Fibroblast of the conjunctiva (primary cell): ENCODE data around the gene EPHA6.

ENCODE experiments used
- DNase-seq: peaks from one replicate; pipeline ENCODE4 v3.0.0-alpha.2; 2010; ENCODE audit warnings: low read depth

Gene EPHA6

DNA sequence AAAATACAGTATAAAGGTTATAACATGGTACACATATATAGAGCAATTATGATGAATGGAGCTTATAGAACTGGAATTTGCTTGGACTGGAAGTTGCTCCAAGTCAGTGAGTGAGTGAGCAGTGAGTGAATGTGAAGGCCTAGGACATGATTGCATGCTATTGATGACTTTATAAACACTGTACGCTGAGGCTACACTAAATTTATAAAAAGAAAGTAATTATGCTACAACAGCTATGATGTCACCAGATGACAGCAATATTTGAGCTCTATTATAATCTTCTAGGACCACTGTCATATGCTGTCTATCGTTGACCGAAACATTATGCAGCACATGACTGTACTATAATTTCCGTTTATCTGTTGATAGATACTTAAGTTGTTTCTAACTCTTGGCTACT, 463.3 kb downstream of the EPHA6 start:
- DNase-seq, result no peak

- no peak for DNase-seq
These were observed 464.1 kb downstream of the EPHA6 start for GRCh38 chr3:97278506-97278905.

DNA sequence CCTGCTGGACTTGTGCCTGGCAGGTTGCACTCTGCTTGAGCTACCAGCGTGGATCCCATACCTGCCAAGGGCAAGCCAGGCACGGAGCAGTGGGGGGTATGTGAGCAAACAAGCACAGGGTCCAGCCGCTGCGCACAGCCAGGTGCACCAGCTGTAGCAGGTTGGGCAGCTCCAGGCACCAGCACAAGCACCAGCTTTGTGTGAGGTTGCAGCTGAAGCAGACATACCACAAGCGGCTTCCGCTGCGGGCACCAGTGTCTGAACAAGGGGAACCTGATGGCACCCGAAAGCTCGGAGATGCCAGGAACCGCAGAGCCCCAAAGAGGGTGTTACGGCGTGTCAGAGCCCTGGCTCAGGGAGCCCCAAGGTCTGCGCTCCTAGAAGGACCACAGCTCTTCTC, 477.5 kb downstream of the EPHA6 start:
- no peak for DNase-seq

- no peak for DNase-seq
These were observed 479.3 kb downstream of the EPHA6 start for GRCh38 chr3:97293596-97294131.

GRCh38 chr3:97297032-97297431, 482.6 kb downstream of the EPHA6 start:
- no peak for DNase-seq

DNA sequence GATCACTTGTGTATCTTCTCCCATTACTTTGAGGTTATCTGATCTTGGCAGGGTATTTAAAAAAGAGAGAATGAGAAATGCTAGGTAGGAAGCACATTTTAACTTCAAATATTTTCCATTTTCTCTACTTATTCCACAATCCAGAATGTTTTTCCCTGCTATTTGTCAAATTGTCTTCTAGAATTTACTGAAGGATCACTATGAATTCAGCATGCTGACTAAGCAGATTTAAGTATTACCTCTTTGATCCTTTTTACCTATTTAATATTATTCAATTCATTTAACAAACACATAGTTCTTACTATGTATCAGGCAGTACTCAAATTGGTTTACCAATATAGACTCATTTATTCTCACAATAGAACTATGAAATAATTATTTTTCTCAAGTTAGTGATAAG, 486.7 kb downstream of the EPHA6 start:
- no peak for DNase-seq

DNA sequence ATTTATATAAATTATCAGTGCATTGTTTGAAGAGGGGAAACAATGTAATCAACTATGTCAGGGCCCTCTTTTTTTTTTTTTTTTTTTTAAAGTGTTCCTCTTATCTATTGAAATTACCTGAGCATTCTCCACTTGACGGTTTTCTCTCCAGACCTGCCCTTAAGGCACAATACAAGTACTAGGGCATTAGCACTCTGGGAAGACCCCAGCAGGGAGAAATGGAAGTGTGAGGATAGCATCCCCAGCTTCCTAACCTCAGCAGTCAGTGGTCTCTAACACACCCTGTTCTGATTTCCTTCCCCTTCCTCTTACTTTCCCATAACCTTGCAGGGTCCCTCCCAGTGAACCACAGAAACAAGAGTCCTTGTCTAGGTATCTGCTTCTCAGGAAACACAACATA, 491.8 kb downstream of the EPHA6 start:
- no peak for DNase-seq

- no peak for DNase-seq
These were observed 524.0 kb downstream of the EPHA6 start for GRCh38 chr3:97338375-97338774.

- DNase-seq, result no peak
These were observed 526.5 kb downstream of the EPHA6 start for GRCh38 chr3:97340940-97341339.

DNA sequence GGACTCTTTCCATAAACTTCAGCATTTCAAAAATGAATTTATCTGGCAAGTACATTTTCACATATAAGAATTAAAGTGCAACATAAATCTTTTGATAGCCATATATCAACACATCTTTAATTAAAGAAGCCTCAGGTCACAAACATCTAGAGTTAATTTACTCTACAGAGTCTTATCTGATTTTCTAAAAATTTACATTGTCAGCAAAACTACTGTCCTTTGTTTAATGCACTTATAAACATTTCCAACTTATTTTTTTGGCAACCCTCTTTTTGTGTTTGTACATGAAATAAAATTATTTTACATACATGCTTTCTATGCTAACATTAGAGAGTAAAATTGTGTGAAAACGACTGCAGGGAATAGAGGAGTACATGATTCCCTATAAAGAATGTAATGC, 533.4 kb downstream of the EPHA6 start:
- DNase-seq, result no peak

DNA sequence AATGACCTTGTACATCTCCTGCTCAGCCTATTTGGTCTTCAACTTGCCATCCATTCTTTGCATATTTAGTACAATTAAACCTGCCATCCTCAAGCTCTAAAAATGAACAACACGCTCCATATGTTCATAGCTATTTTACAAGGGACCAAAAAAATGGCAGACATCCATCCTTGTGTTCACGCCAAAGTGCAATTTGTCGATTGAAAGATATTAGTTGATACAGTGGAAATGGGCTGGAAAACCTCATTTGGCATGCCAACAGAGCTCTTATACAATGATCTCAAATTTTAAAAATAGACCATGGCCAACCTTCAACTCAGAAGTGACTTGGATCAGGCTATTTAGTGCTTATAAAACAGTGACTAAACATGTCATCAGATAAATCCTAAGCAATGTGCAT, 536.6 kb downstream of the EPHA6 start:
- no peak for DNase-seq

DNA sequence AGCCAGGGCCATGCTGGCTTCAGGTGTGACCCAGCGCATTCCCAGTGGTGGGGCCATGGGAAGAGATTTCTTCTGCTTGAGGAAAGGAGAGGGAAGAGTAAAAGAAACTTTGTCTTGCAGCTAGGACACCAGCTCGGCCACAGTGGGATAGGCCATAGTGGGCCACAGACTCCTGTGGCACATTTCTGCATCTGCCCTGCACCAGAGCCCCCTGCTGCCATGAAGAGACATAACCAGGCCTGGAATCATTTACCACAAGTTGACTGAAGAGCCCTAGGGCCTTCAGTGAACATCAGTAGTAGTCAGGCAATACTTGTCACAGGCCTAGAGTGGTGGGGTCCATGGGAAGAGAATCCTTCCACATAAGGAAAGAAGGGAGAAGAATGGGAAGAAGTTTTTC, 538.8 kb downstream of the EPHA6 start:
- DNase-seq, result no peak

DNA sequence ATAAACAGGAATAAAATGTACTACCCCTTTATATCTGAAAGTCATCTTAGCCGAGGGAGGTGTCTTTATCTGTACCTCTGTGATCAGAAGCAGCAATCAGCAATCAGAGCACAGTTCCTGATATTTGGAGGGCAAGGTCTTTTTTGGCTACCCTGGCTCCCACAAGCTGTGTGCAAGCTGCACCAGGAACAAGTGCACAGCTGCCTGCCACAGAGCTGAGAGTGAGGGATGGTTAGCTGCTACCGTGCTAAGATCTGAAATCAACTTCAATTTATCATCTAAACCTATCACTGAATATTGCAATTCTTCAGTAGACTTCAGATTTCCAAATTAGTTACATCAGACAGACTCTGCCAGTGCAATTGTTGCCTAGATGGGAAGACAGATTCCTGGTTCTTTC, 545.6 kb downstream of the EPHA6 start:
- no peak for DNase-seq

DNA sequence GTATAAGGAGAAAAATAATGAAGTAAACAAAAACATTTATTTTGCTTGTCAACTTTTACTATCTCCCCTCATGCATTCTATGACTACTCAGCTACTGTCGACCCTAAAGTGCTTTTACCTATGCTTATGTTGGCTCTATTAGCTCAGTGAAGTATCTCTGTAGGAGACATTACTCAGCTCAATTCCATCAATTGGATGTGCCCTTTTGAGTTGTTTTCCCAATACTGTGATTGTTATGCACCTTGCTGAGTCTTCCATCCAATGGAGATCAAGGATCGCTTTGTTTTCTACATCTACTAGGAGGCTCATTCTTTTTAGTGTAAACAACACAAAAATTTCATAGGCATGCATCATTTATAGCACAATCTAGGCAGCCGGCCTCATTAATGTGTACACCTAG, 546.4 kb downstream of the EPHA6 start:
- no peak for DNase-seq

GRCh38 chr3:97384583-97384982, 570.2 kb downstream of the EPHA6 start:
- DNase-seq, result no peak

GRCh38 chr3:97388774-97389173, 574.4 kb downstream of the EPHA6 start:
- DNase-seq, result no peak

GRCh38 chr3:97389936-97390335, 575.5 kb downstream of the EPHA6 start:
- DNase-seq, result no peak

GRCh38 chr3:97391167-97391566, 576.8 kb downstream of the EPHA6 start:
- no peak for DNase-seq

DNA sequence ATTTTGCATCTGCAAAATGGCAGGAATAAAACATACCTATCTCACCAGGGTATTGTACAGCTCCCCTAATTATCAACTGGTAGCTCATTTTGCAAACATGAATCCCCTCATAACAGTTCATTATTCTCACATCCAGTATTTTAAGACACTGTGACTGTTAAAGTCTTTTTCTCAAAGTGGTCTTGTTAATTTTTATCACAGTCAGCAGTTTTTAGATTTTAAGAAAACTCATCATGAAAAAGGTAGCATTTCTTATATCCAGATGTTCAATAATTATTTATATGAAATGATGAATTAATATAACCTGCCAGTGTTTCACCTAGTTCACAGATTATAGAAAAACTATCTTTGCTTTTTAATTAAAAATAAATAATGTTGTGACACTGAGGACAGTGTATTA, 595.2 kb downstream of the EPHA6 start:
- DNase-seq, result no peak

DNA sequence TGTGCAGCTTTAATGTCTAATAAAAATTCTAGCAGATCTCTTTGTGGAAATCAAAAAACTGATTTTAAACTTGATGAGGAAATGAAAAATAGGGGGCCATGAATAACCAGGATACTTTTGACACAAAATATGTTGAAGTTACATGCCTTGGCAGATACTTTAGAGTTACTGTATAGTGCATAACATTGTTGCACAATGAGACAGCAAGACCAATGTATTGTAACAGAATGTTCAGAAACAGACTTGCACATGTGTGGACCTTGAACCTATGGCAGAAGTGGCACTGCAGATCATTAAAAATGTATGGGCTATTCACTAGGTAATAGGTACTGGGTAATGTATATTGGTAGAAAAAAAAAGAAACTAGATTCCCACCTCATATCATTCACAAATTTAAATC, 607.2 kb downstream of the EPHA6 start:
- DNase-seq, result no peak

DNA sequence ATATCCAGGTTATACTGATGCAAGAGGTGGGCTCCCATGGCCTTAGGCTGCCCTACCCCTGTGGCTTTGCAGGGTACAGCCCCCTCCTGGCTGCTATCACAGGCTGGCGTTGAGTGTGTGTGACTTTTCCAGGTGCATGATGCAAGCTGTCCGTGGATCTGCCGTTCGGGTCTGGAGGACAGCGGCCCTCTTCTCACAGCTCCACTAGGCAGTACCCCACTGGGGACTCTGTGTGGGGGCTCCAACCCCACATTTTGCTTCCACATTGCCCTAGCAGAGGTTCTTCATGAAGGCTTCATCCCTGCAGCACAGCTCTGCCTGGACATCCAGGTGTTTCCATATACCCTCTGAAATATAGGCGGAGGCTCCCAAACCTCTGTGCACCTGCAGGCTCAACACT, 610.6 kb downstream of the EPHA6 start:
- no peak for DNase-seq

DNA sequence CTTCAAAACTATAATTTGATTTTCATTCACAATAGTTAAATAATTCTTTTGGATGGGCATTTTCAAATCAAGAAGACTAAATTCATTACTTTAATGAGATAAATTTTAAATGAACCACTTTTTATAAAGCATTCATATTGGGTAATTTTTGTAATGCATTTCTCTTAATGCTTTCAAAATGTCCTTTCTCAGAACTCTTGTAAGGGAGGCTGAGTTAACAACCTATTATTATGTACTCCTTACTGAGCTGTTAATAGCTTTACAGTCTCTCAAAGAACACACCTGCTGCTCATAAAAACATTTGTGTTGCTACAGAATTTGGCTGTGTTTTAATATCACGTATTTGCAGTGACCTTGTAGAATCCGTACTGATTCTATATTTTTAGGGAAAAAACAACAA, 616.2 kb downstream of the EPHA6 start:
- no peak for DNase-seq

DNA sequence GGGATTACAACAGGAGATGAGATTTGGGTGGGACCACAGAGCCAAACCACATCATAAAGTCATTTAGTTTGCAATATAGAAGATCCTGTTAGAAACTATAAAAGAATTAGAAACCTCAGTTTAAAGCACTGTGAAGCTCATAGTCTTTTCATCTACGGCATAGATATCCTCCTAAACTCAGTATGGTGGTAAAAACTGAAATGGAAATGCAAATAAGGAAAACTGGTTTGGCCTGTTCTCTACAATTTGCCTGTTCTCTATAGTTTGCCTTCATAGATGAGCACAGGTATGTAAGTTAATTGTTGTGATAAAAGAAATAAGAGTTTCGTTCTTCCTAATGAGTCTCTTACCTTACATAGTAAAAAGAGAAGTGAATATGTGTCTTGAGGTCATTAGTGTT, 618.5 kb downstream of the EPHA6 start:
- DNase-seq, result no peak

DNA sequence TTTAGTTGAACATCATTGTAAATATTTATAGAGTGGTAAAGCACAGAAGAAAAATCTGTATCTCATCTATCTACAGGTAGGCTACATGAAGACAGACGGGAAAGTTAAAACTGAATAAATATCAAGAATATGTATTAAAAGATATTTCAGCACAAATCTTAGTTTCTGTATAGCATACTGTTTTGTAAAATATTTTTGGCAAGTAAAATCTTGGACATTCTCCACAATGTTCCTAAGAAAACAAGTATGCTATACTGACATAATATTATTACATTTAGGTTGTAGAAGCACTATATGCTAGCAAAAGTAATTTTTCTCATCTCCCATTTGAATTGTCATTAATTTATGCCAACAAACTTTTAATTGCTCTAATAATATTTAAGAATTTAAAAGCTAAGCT, 623.7 kb downstream of the EPHA6 start:
- DNase-seq, result no peak

- no peak for DNase-seq
These were observed 625.0 kb downstream of the EPHA6 start for GRCh38 chr3:97439373-97439772.
